Raji (cell line): ENCODE measurements around the gene NLRP12.

Source experiments
- POLR2A ChIP-seq: IDR thresholded peaks from 2 replicates; pipeline ENCODE4 v1.6.1; 2011; ENCODE audit warnings: low read depth, low read length, control low read depth; ENCODE audit not compliant: insufficient read depth

NLRP12 gene

GRCh38 chr19:53824134-53824611, at the start of gene NLRP12:
Gene NLRP12, minus strand, starts transcription at chr19:53824314. Its CDS starts 140 bp downstream, at chr19:53824174.
- TF ChIP-seq POLR2A, result no peak

GRCh38 chr19:53872762-53873161, 48.6 kb upstream of the NLRP12 start:
- TF ChIP-seq POLR2A, result no peak

- TF ChIP-seq POLR2A, result no peak
Measured at GRCh38 chr19:53871454-53871853, 47.3 kb upstream of the NLRP12 start.

- no peak for TF ChIP-seq POLR2A
Measured at GRCh38 chr19:53870485-53870844, 46.4 kb upstream of the NLRP12 start.

- TF ChIP-seq POLR2A, result peak; percentile 41
Measured at GRCh38 chr19:53868892-53869804, 45.0 kb upstream of the NLRP12 start.

GRCh38 chr19:53868091-53868891, 44.2 kb upstream of the NLRP12 start:
- TF ChIP-seq POLR2A, result no peak; the same call in 1 of the 2 replicates

- TF ChIP-seq POLR2A, result no peak
Measured at GRCh38 chr19:53867225-53868090, 43.3 kb upstream of the NLRP12 start, which contains the start of gene MYADM. Gene MYADM, plus strand, starts transcription at chr19:53867883. Its CDS starts 5,647 bp downstream, at chr19:53873530.

GRCh38 chr19:53866865-53867224, 42.7 kb upstream of the NLRP12 start:
- TF ChIP-seq POLR2A, result no peak

GRCh38 chr19:53865918-53866864, 42.1 kb upstream of the NLRP12 start:
- TF ChIP-seq POLR2A, result no peak

- no peak for TF ChIP-seq POLR2A
Measured at GRCh38 chr19:53865523-53865917, 41.4 kb upstream of the NLRP12 start.

GRCh38 chr19:53864308-53864836, 40.3 kb upstream of the NLRP12 start:
- no peak for TF ChIP-seq POLR2A

- TF ChIP-seq POLR2A, result no peak
Measured at GRCh38 chr19:53853707-53854106, 29.6 kb upstream of the NLRP12 start.

- no peak for TF ChIP-seq POLR2A
Measured at GRCh38 chr19:53849237-53849676, 25.1 kb upstream of the NLRP12 start.
